Activated CD4-positive, alpha-beta T cell treated with anti-CD3 and anti-CD28 coated beads, Interleukin-2, Interleukin-4, amounts not matched to agents 100 ng/mL and 50 ng/mL, durations not matched to agents 16 hours and 8 hours (primary cell): ENCODE results near the gene KHDC1L.
A peak's percentile ranks its signal among the peaks of the same experiment; 100 is the strongest.
"Not testable (repeated sequence)": the region's sequence is repeated elsewhere in the genome, so short reads cannot be mapped to it uniquely, and the experiment has no call there.

ENCODE experiments used
- DNase-seq: peaks from one replicate; pipeline ENCODE4 v3.0.0-alpha.2; 2020; ENCODE audit warnings: low spot score

The KHDC1L gene

DNA sequence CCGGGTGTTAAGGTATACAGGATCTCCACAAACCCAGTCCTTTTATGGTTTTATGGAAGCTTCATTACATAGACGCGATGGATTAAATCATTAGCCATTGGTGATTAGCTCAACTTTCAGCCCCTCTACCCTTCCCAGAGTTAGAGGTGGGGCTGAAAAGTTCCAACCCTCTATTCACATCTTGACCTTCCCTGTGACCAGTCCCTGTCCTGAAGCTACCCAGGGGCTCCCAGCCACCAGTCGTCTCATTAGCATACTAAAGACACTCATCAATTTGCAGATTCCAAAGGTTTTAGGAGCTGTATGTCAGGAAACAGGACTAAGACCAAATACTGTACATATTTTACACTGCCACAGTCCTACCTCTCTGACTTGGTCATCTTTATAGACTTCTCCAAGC lies 21.0 kb downstream of the KHDC1L start:
- DNase-seq, result no peak

- no peak for DNase-seq
These were observed 22.2 kb downstream of the KHDC1L start for GRCh38 chr6:73203098-73203497.

- DNase-seq, result no peak
These were observed 24.6 kb downstream of the KHDC1L start for GRCh38 chr6:73200735-73201134.

DNA sequence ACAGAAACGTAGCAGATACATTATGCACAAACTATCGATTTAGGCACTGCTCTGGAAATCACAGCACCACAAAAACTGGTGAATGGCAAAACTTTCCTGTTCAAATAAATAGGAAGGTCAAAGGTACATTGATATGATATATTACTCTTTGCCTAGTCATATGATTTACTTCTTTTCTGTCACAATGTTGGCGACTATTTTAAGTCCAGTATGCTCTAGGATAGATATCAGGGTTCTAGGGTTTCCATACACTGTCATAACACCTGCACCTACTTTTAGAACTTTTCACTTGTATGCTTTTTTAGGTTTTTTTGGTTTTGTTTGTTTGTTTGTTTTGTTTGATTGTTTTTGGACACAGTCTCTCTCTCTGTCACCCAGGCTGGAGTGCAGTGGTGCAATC lies 25.0 kb downstream of the KHDC1L start:
- DNase-seq, result no peak

- no peak for DNase-seq
These were observed 30.6 kb downstream of the KHDC1L start for GRCh38 chr6:73194744-73195143.

DNA sequence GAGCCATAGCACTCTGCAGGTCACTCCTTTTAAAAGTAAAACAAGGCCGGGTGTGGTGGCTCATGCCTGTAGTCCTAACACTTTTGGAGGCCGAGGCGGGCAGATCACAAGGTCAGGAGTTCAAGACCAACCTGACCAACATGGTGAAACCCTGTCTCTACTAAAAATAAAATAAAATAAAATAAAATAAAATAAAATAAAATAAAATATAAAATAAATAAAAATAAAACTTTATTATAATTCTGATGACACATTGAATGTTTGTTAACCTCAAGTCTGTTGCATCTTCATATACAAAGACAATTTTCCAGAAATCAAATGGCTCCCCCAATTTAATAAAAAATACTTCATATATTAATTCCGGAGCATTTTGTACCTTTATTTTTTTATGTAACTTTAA lies 32.0 kb downstream of the KHDC1L start:
- not testable (repeated sequence) for DNase-seq

- no peak for DNase-seq
These were observed 43.2 kb downstream of the KHDC1L start for GRCh38 chr6:73182021-73182607.

DNA sequence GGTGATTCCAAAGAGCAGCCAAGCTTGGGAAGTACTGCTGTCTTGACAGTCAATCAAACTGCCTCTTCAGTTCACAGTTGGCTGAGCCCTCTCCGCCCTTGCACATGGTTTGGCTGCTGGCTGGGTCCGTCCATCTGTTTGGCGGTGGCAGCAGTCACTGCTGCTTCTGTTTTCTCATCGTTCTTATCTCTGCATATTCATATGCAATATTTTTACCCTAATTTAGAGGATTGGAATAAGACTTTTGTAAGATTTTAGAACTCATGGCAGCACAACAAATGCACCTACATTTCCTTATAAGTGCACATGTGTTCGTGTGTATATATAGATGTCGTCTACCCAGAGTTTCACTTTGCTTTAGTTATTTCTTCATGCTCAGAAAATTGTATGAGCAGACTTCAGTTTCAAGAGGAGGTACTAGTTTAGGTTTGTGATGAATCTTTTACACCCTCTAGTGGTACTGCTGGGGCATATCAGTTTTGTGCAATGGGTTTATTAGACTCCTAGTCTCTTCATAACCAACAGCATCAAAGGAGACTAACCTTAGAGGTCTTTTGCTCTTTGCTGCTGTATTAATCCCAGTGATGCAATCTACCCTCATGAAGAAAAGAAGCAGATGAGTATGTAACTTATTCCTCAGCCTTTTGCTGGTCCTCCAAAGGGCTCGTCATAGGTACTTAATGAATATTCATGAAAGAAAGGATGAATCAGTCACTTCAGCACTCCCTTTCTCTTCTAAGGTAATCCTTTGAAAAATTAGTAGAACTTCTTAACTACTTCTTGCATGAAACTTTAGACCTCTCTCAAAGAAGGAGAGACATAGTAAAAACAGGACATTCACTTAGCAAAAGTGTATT lies 44.3 kb downstream of the KHDC1L start:
- DNase-seq, result peak; percentile 50

DNA sequence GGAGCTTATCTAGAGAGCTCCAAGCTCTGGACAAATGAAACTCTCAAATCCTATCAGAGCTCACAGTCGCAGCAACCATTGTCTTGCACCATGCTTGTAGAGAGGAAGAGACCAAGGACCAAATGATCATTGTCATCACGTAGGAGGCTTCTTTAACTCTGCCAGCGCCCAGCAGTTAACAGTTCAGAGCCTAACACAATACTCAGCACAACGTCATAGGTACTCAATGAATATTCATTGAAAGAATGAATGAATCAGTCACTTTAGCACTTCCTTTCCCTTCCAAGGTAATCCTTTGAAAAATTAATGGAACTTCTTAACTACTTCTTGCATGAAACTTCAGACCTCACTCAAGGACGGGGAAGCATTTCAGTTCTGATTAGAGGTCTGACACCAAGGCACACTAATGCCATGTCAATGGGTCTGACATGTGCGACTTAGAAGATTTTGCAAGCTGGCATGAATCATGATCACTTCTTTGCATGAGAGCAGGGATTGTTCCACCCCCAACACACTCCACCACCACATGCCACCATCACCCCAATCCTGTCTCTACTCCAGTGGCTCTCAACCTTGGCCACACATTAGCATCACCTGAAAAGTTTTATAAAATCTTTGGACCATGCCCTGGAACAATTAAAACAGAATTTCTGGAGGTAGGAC lies 45.1 kb downstream of the KHDC1L start:
- DNase-seq, result no peak

GRCh38 chr6:73177221-73177944 lies 47.9 kb downstream of the KHDC1L start:
- DNase-seq, result no peak

GRCh38 chr6:73176057-73176456 lies 49.2 kb downstream of the KHDC1L start:
- DNase-seq, result no peak

DNA sequence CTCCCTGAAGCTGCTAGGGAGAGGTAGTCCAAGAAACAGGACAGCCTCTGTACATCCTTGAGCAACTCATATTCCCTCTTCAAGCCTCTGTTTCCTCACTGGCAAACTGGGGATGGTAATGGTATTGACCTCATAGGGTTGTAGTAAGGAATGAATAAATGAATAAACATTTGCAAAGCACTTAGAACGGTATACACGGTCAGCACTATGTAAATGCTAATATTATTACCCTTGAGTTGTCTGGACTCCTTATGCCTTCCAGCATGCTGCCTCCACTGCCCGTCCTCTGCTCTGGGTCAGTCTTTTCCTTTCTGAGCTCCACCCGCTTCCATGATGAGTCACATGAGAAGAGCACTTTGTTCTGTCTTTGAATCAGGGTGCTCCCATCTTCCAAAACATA lies 50.6 kb downstream of the KHDC1L start:
- DNase-seq, result no peak
